GM12878 (cell line): ENCODE measurements around the gene CA5A. TPM values are rescaled to one million over a fixed set of nuclear protein-coding genes. Genes with fewer than 3 reads are reported as not detected.
"Not testable (repeated sequence)": the region's sequence is repeated elsewhere in the genome, so short reads cannot be mapped to it uniquely, and the experiment has no call there.

Source experiments
- ATAC-seq: fragments of 200-7000 bp; cut with Tn5 transposase; 3 replicates; pipeline ENCODE4 v1.9.1; 2020; ENCODE audit warnings: mild to moderate bottlenecking, moderate library complexity
- BruUV-seq: library from RNA; stranded (reverse); fragments of 400-500 nt; replicated peaks from 2 replicates; lab custom pipeline; 2021; lab: Mats Ljungman, UMichigan
- CTCF ChIA-PET: fragments of 300-600 bp; sonication (Branson Sonifier 250); formaldehyde crosslinking; extraction: SDS; loops from one replicate; lab custom pipeline; 2021; ENCODE audit warnings: inconsistent platforms; lab: Yijun Ruan, JAX
- POLR2A ChIA-PET: fragments of 350-600 bp; formaldehyde crosslinking; extraction: SDS; loops from one replicate; lab custom pipeline; 2021; ENCODE audit warnings: inconsistent platforms; lab: Charles Lee
- RAD21 ChIA-PET: fragments of 300-600 bp; sonication (Branson Sonifier 250); formaldehyde crosslinking; loops from one replicate; lab custom pipeline; 2023; ENCODE audit warnings: antibody characterized with exemption; ENCODE audit not compliant: unreplicated experiment; lab: Charles Lee
- SMC1A ChIA-PET: fragments of 300-600 bp; sonication (Branson Sonifier 250); formaldehyde crosslinking; loops from one replicate; lab custom pipeline; 2023; ENCODE audit not compliant: unreplicated experiment, uncharacterized antibody; lab: Charles Lee
- DNase-seq: peaks from one replicate; pipeline ENCODE4 v3.0.0-alpha.2; 2011; ENCODE audit warnings: low read depth, low spot score
- FAIRE-seq: peaks from 3 replicates; lab custom pipeline; 2011; peaks lifted over from hg19 to GRCh38; lab: Jason Lieb, UNC
- H2AFZ ChIP-seq: 2 replicates; pipeline ENCODE4 v1.6.0; 2011; ENCODE audit warnings: low read depth, low read length, control low read depth; ENCODE audit not compliant: control insufficient read depth
- H3K27ac ChIP-seq: 2 replicates; pipeline ENCODE4 v1.5.1; 2011; ENCODE audit warnings: control low read depth; ENCODE audit not compliant: control insufficient read depth, insufficient read depth
- H3K27me3 ChIP-seq, 2 experiments: replicated peaks in 1 of 2; 2 replicates each; pipeline versions ENCODE4 v1.6.0 to v1.6.1; 2011; ENCODE audit warnings: low read length in 1 of 2; ENCODE audit not compliant: control insufficient read depth in 2 of 2, insufficient read depth in 2 of 2
- H3K36me3 ChIP-seq, 2 experiments: 2 replicates each; pipeline ENCODE4 v1.5.1; 2011; ENCODE audit warnings: low read length in 1 of 2; ENCODE audit not compliant: control insufficient read depth in 2 of 2, insufficient read depth in 2 of 2
- H3K4me1 ChIP-seq: 2 replicates; pipeline ENCODE4 v1.6.1; 2011; ENCODE audit warnings: mild to moderate bottlenecking, low read length, moderate library complexity, mixed read lengths; ENCODE audit not compliant: control insufficient read depth, insufficient read depth
- H3K4me2 ChIP-seq: 2 replicates; pipeline ENCODE4 v1.6.0; 2011; ENCODE audit warnings: control low read depth; ENCODE audit not compliant: control insufficient read depth, insufficient read depth
- H3K4me3 ChIP-seq: fragments of 200-600 bp; sonication (generic); 2 replicates; pipeline ENCODE4 v1.5.1; 2016
- H3K79me2 ChIP-seq: 2 replicates; pipeline ENCODE4 v1.6.0; 2011; ENCODE audit warnings: low read length; ENCODE audit not compliant: control insufficient read depth, insufficient read depth
- H3K9ac ChIP-seq: 2 replicates; pipeline ENCODE4 v1.8.0; 2011; ENCODE audit warnings: low read length, control low read depth, mixed read lengths; ENCODE audit not compliant: control insufficient read depth, insufficient read depth
- H3K9me3 ChIP-seq: replicated peaks from 3 replicates; pipeline ENCODE4 v1.5.1; 2011; ENCODE audit warnings: mild to moderate bottlenecking, low read length; ENCODE audit not compliant: control insufficient read depth, insufficient read depth
- H4K20me1 ChIP-seq: 2 replicates; pipeline ENCODE4 v1.6.0; 2011; ENCODE audit not compliant: control insufficient read depth, insufficient read depth
- BHLHE40 ChIP-seq, 2 experiments: fragments of 450-650 bp in 1 of 2; IDR thresholded peaks; 2 replicates each; pipeline ENCODE4 v1.6.1; 2011 to 2017; ENCODE audit warnings: low read depth in 2 of 2, borderline replicate concordance in 1 of 2, improper control_type of control experiment in 1 of 2, low read length in 1 of 2, mild to moderate bottlenecking in 1 of 2
- PAX5 ChIP-seq: IDR thresholded peaks from 2 replicates; pipeline ENCODE4 v1.6.1; 2011; ENCODE audit warnings: low read depth, low read length, borderline replicate concordance
- SREBF1 ChIP-seq: IDR thresholded peaks from 2 replicates; pipeline ENCODE4 v1.6.1; 2012; ENCODE audit warnings: mild to moderate bottlenecking, low read length
- WGBS: methylation state at CpG from one replicate; pipeline ENCODE4 v1.1.6; 2016; ENCODE audit warnings: low lambda C conversion rate; ENCODE audit not compliant: insufficient replicate concordance, insufficient coverage; ENCODE audit errors: missing lambda C conversion rate; 5-methylcytosine and 5-hydroxymethylcytosine counted together
- in situ Hi-C: fragments of 300-500 bp; cut with MboI; formaldehyde crosslinking; loops from 9 replicates; pipeline ENCODE4 v1.14.3; 2018; ENCODE audit warnings: mixed read lengths
- intact Hi-C: fragments of 100-400 bp; cut with micrococcal nuclease; formaldehyde crosslinking; loops from one replicate; pipeline ENCODE4 v1.14.2; 2022; ENCODE audit not compliant: unreplicated experiment
- polyA plus RNA-seq, 11 experiments: library from polyadenylated mRNA; depleted of rRNA in 4 of 11; unstranded in 6 of 11; stranded (reverse) in 5 of 11; fragments of >200 nt; fragmentation: Nextera tagmentation in 4 of 11; fragmentation: Illumina TruSeq in 1 of 11; extraction: Ambion mirVana in 4 of 11; extraction: Trizol in 1 of 11; gene quantifications; 1 replicate in 1 of 11; 2 replicates in 10 of 11; pipeline versions ENCODE4 v1.2.1 to v1.2.3, GENCODE V29; 2011 to 2016; ENCODE audit warnings: inconsistent platforms in 2 of 11, missing spikeins in 2 of 11, low read depth in 1 of 11
- total RNA-seq, 4 experiments: library from RNA; depleted of rRNA in 3 of 4; stranded (reverse); fragments of >200 nt in 3 of 4; fragmentation: Illumina TruSeq in 1 of 4; extraction: Trizol in 1 of 4; gene quantifications; 2 replicates each; pipeline versions ENCODE4 v1.2.1 to v1.2.3, GENCODE V29; 2013 to 2021
- TF ChIP-seq, protein P1 (sequence below): fragments of 150-350 bp; IDR thresholded peaks from 2 replicates; pipeline ENCODE4 v1.6.1; 2014; ENCODE audit warnings: mild to moderate bottlenecking, low read depth, low read length
- TF ChIP-seq, protein P2 (sequence below): fragments of 450-650 bp; IDR thresholded peaks from 2 replicates; pipeline ENCODE4 v1.6.1; 2018; ENCODE audit warnings: mild to moderate bottlenecking, low read depth, moderate library complexity; ENCODE audit not compliant: partially characterized antibody
- TF ChIP-seq, protein P3 (sequence below): IDR thresholded peaks from 2 replicates; pipeline ENCODE4 v1.6.1; 2012; ENCODE audit warnings: low read depth, low read length, improper control_type of control experiment

Gene CA5A
- total and polyA plus RNA-seq, 10 of the 15 experiments (the other 5 are each of a cell fraction or from before 2014, with no cell fraction given), result not detected

DNA sequence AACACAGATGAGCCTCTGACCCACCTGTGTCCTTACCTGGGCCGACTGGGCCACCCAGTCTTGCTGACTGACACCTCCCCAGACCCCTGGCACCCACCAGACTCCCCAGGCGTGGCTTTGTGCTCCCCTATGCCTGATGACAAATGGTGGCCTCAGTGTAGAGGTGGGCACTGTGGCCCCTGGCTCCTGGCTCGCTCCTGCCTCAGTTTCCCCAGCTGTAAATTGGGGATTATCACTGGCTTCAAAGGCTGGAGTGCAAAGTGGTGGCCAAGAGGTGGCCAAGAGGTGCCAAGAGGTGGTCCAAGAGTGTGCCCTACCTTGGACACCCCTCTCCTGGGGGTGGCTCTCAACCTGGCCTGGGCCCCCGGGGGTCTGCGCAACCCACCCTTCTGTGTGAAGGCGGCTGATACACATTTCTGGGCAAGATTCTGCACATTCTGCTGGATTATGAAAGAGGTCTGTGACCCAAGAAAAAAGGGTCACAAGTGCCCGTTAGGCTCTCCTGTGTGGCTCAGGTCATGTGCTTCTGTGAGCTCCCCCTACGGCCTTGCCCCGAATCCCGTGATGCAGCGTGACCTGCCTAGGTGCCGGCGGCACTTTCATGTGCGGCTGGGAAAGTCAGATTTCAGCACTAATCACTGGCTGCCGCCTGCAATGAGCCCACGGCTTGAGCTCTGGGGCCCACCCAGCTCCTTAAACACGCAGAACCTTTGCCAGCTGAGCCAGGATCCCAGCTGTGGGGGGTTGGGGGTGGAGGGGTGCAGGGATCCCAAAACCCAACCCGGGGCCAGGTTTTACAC, 74.8 kb downstream of the CA5A start:
- ATAC-seq, result peak; percentile 1; the same call in 1 of the 3 replicates
- 83% methylated on average over 17 of the region's 18 CpGs for WGBS
- in situ Hi-C loops, result loop anchor here (10.0 kb wide), 1 partner anchor 477 kb away; the partner anchor contains the start of gene FBXO31
- Histone ChIP-seq H3K4me1 (peaks cover 39% of the 10 kb centered on the region), H3K79me2 (peaks cover 81% of the 10 kb centered on the region)
- SMC1A ChIA-PET, result interaction anchor here (0.8 to 1.6 kb wide), 3 partner anchors 8 to 83 kb away, joined by 3 to 7 read pairs (median 3); no protein-coding TSS in a partner anchor
- H3K4me2 ChIP-seq, H3K4me3 ChIP-seq, BruUV-seq, H3K9me3 ChIP-seq, H3K36me3 ChIP-seq, H2AFZ ChIP-seq, DNase-seq, intact Hi-C loops, FAIRE-seq, H4K20me1 ChIP-seq, H3K27me3 ChIP-seq, H3K27ac ChIP-seq, H3K9ac ChIP-seq, POLR2A ChIA-PET: not testable (repeated sequence)
- CTCF ChIA-PET, result interaction anchor here (5.3 to 17.0 kb wide), 2 partner anchors 11 to 81 kb away, joined by 40 to 553 read pairs; no protein-coding TSS in a partner anchor
- RAD21 ChIA-PET, result interaction anchor here (1.0 to 1.1 kb wide), 2 partner anchors 51 to 83 kb away, joined by 3 read pairs; no protein-coding TSS in a partner anchor
- peak in 1 of 2 experiments; percentile 58; a peak in 1 of 4 replicates for TF ChIP-seq BHLHE40 (IDR thresholded peaks at IDR 0.05; ENCODE audit: borderline replicate concordance in 1 of 2, low read depth in 2 of 2, low read length in 1 of 2)

DNA sequence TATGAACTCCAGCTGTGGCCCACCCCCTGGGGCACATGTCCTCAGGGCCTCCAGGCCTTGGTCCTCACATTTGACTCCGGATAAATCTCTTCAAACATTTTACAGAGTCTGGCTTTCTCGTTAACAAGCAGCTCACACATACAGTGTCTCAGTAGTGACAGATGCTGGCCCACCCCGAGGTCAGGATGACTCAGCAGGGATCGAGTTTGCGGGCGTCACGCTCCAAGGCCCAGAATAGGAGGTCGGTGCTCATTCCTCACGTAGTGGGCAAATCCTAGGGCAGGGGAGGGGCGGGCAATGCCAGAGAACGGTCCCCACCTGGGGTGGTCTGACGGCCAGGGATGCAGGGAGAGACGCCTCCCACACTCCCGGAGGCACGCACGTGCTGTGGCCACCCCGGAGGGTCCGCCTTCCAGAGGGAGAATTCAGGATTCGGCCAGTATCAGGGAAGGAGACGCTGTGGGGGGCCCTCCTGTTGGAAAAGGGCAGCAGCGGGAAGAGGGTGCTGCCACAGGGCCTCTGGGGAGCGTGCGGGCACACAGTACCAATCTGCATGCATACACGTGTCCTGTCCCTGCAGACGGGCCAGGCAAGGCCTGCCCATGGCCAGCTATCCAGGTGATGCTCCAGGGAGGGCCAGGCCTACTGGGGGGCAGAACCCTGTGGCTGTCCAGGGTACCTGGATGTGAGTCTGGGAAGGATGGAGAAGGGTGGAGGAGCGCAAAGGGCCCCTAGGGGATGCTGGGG, 75.6 kb downstream of the CA5A start:
- RAD21 ChIA-PET, result interaction anchor here (1.2 to 2.2 kb wide), 3 partner anchors 11 to 79 kb away, joined by 3 to 8 read pairs (median 5); no protein-coding TSS in a partner anchor
- Histone ChIP-seq H3K9ac (no peak overlapping the region), H3K4me1 (peaks cover 47% of the 10 kb centered on the region), H3K9me3 (no peaks in the 10 kb centered on the region), H3K79me2 (peaks cover 83% of the 10 kb centered on the region), H4K20me1 (no peaks in the 10 kb centered on the region), H3K27me3 (no peaks in the 10 kb centered on the region), H2AFZ (no peak overlapping the region), H3K36me3 (peaks cover 3 to 8% of the 10 kb centered on the region in 2 experiments; a peak in 3 of 4 replicates), H3K27ac (peak overlapping the region; percentile 25), H3K4me2 (peak overlapping the region; percentile 48), H3K4me3 (0 out of 2 replicates have a peak overlapping the region, but pooled peaks have one; percentile 39)
- CTCF ChIA-PET, result interaction anchor here (0.7 to 17.0 kb wide), 4 partner anchors 11 to 80 kb away, joined by 3 to 553 read pairs (median 22); no protein-coding TSS in a partner anchor
- ATAC-seq (peak; percentile 60), DNase-seq (no peak), FAIRE-seq (no peak)
- intact Hi-C loops (no loop called here), in situ Hi-C loops (loop anchor here (10.0 kb wide), 1 partner anchor 476 kb away; the partner anchor contains the start of gene FBXO31)
- SMC1A ChIA-PET, result interaction anchor here (1.6 to 2.4 kb wide), 2 partner anchors 11 to 81 kb away, joined by 7 to 9 read pairs; no protein-coding TSS in a partner anchor
- 46% methylated on average over 26 of the region's 26 CpGs for WGBS
- no TSS peak for BruUV-seq
- POLR2A ChIA-PET, result interaction anchor here (0.6 kb wide), 1 partner anchor 80 kb away, joined by 6 read pairs; no protein-coding TSS in a partner anchor
- TF ChIP-seq BHLHE40 (IDR thresholded peaks at IDR 0.05; ENCODE audit: borderline replicate concordance in 1 of 2, low read depth in 2 of 2, low read length in 1 of 2) (peak in 1 of 2 experiments; percentile 53; a peak in 2 of 4 replicates), SREBF1 (no peak), PAX5 (peak; percentile 65; the same call in 1 of the 2 replicates)
- TF ChIP-seq, protein P1, sequence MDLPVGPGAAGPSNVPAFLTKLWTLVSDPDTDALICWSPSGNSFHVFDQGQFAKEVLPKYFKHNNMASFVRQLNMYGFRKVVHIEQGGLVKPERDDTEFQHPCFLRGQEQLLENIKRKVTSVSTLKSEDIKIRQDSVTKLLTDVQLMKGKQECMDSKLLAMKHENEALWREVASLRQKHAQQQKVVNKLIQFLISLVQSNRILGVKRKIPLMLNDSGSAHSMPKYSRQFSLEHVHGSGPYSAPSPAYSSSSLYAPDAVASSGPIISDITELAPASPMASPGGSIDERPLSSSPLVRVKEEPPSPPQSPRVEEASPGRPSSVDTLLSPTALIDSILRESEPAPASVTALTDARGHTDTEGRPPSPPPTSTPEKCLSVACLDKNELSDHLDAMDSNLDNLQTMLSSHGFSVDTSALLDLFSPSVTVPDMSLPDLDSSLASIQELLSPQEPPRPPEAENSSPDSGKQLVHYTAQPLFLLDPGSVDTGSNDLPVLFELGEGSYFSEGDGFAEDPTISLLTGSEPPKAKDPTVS, result no peak
- TF ChIP-seq, protein P2, sequence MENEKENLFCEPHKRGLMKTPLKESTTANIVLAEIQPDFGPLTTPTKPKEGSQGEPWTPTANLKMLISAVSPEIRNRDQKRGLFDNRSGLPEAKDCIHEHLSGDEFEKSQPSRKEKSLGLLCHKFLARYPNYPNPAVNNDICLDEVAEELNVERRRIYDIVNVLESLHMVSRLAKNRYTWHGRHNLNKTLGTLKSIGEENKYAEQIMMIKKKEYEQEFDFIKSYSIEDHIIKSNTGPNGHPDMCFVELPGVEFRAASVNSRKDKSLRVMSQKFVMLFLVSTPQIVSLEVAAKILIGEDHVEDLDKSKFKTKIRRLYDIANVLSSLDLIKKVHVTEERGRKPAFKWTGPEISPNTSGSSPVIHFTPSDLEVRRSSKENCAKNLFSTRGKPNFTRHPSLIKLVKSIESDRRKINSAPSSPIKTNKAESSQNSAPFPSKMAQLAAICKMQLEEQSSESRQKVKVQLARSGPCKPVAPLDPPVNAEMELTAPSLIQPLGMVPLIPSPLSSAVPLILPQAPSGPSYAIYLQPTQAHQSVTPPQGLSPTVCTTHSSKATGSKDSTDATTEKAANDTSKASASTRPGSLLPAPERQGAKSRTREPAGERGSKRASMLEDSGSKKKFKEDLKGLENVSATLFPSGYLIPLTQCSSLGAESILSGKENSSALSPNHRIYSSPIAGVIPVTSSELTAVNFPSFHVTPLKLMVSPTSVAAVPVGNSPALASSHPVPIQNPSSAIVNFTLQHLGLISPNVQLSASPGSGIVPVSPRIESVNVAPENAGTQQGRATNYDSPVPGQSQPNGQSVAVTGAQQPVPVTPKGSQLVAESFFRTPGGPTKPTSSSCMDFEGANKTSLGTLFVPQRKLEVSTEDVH, result no peak
- TF ChIP-seq, protein P3, sequence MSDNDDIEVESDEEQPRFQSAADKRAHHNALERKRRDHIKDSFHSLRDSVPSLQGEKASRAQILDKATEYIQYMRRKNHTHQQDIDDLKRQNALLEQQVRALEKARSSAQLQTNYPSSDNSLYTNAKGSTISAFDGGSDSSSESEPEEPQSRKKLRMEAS, result no peak
